Non-pigmented ciliary epithelial cell (primary cell): ENCODE results near the gene ANOS1.
"Not testable (repeated sequence)": the region's sequence is repeated elsewhere in the genome, so short reads cannot be mapped to it uniquely, and the experiment has no call there.

Experiments used
- DNase-seq: peaks from one replicate; pipeline ENCODE4 v3.0.0-alpha.2; 2010; ENCODE audit warnings: low read depth

Gene ANOS1

DNA sequence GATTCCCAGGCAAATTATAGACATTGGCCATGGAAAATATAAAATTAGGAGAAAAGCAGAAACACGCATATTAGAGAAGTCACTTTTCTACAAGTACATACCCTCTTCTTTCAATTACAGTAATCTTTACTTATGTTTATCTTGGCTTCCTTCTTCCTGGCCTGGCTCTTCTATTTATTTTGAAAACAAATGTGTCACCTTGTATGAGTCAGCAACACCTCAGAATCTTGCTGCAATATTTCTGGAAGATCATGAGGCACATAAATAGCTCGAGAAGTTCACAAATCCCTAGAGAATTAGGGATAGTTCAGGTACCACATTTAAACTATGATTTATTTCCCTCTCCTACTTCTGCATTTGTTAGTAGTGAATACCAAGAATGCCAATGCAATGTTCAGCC is 124.6 kb downstream of the ANOS1 start:
- DNase-seq = peak; percentile 23

DNA sequence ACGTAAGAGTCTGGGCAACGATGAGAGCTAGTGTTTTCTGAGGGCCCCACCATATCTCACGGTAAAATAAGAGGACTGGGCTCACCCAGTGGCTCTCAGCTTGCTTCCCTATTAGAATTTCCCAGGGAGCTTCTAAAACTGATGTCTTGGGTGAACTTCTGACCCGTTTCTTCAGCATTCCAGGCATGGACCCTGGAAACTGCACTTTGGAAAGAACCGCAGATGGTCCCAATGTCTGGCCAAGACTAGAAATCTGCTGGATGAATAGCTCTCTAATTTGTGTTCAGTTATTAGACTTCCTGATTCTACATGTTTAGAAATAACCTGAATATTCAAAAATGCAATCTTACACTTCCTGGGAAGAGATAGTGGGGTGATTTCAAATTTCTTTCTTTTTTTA is 127.8 kb downstream of the ANOS1 start:
- no peak for DNase-seq

DNA sequence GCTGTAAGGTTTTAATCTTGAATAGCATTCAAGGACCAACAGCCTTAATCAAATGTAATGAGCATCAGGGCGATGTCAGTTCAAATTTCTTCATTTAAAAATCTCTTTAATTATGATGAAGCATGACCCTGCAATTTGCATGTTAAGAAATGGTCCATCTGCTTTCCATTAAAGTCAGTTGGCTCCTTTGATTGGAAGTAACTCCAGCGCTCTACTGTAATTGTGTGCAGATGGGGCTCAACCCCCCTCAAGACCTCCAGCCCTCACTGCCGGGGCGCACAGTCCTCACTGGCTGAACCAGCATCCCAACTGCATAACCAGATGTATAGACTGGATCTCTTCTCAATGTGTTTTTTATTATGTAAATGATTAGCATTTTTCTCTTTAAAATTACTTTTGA is 140.4 kb downstream of the ANOS1 start:
- no peak for DNase-seq

DNA sequence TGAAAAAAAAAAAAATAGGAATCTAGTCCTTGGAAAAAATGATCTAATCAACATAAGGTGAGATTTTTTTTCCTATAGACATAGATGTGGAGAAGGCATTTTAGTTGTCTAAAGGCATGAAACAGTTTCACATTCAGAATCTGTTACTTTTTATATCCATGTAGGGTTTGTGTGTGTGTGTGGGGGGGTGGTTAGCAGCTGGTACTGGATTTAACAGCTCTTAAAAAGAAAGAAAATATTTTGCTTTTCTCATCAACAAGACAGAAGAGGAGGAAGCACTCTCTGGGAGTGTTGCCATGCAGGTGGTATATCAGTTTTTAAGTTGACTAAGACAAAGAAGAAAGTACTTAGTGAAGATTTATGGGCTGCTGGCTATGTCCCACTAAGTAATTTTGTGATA is 145.0 kb downstream of the ANOS1 start:
- DNase-seq = no peak

DNA sequence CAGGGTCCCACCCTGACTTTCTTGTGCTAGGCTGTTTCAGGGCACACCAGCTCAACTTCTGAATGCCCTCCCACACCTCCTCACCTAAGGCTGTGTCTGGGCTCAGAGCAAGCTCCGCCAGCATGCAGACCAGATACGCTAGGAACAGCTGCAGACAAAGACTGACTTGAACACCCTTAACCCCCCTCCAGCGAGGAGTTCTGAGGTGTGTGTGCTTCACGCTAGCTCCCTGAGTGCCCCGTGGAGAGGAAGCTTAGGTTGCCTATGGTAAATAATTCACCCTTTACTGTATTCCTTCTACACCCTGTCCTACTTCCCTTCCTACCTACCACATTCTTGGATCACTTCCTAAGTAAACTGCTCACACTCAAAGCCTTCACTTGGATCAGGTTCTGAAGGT is 152.3 kb downstream of the ANOS1 start:
- DNase-seq = no peak

DNA sequence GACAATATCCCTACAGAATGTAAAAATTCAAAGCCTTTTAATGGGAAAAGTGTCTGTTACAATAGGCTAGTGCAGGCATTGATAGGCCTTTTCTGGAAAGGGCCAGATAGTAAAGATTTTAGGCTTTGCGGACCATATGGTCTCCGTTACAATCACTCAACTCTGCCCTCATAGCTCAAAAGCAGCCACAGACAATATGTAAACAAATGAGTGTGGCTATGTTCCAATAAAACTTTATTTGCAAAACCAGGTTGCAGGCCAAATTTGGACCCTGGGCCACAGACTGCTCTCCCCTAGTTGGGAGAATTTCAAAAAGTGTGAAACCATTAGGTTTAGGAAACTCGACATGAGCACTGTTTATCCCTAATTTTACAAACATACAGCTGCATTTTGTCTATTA is 155.1 kb downstream of the ANOS1 start:
- DNase-seq = no peak

DNA sequence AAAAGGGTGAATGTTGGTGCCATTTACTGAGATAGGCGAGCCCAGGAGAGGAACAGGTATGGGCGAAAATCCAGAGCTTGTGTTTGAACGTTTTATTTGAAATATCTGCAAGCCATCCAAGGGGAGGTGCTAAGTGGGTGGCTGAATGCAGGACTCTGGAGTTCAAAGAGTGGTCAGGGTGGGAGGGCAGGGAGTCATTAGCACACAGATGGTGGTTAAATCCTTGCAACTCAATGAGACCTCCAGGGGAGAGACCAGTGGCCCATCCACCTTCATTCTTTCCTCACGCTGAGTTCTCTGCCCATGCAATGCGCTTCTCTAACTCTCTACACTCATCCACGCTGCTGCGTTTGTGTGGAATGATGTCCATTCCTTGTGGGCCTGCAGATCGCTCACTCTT is 166.2 kb downstream of the ANOS1 start:
- DNase-seq = no peak

DNA sequence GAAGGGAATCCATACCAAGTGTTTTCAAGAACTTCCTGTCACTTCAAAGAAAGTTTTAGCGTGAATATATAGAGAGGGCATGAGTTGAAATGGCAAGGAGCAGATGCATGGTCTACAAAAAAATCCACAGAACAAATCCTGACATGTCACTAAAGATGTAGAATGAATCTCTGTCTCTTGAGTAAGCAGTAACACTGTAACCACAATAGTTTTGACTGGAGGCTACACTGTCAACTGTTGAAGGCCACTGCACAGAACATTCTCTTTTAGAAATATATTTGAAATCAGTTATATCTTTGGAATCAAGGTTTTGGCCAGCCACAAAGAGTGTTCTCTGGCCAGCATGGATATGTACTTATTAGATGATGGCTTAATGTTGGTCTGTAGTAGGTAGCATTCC is 183.5 kb downstream of the ANOS1 start:
- no peak for DNase-seq

DNA sequence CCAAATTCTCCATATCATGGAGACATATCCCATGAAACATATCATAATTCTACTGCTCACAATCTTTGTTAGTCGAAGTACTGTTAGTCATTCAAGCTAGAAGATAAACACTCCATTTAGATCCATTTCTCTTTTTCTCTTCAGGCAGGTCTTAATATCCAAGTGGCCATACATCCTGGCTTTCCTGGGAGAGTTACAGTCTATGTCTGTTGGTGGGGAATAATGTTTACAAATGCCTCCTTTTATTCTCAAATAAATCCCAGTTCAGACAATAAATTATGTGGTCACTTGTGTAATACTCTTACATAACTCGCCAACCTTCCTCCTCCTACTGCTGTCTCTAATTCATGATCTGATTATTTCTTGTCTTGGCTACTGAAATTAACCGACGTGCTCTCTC is 185.2 kb downstream of the ANOS1 start:
- no peak for DNase-seq

DNA sequence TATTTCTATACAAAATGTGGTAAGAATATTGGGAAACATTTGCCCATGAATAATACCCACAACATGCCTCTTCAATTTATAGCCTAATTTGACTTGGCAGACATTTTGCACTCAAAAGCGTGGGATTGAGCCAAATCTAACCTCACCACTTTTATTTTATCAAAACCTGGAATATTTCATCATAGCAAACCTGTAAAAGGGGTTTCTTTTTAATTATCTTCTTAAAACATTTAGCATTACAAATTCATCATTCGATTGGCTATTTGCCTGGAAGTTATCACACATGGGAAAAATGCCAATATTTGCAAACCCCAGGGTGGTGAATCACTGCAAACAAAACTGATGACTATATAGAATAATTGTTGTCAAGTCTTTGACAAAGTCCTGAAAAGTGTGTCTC is 211.1 kb downstream of the ANOS1 start:
- no peak for DNase-seq

DNA sequence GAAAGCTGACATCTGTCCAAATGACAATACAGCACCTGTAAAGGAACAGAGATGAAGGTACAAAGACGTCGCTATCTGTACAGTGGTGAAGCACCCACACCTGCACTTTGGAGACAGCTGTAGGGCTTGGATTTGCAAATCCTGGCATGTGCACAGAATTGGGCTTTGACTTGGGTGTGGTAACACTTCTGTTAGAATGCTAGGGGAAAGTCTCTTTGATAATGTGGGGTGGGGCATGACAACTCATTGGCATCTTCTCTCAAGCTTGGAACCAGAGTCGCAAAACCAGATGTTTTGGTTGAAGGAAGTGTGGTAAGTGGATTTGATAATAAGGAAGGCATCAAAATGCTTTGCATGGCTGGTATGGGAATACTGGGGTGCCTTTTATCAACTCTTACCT is 211.8 kb downstream of the ANOS1 start:
- DNase-seq = no peak

DNA sequence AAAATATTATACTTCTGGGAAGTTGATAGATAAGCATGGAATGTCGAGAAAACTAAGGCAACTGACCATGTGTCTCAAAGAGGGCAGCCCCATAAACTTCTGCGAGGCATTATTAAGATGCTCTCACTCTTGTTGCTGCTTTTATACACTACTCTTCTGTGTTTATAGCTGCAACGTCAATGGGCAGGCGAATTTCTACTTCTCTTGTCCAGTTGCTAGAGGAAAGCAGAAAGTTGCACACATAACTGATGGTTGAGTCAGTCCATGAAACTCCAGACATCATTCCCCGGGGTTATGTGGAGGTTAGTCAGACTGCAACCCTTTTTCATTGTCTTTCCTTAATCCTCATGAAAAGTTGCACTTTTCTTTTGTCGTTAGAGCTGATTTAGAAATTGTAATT is 227.5 kb downstream of the ANOS1 start:
- peak; percentile 68 for DNase-seq

DNA sequence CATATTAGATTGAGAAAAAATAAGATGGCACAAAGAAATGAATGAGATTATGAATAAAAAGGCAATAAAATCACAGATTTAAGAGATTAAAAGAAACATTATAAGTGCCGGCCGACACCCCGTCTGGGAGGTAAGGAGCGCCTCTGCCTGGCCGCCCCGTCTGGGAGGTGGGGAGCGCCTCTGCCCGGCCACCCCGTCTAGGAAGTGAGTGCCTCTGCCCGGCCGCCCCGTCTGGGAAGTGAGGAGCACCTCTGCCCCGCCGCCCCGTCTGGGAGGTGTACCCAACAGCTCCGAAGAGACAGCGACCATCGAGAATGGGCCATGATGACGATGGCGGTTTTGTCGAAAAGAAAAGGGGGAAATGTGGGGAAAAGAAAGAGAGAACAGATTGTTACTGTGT is 229.8 kb downstream of the ANOS1 start:
- DNase-seq = not testable (repeated sequence)

DNA sequence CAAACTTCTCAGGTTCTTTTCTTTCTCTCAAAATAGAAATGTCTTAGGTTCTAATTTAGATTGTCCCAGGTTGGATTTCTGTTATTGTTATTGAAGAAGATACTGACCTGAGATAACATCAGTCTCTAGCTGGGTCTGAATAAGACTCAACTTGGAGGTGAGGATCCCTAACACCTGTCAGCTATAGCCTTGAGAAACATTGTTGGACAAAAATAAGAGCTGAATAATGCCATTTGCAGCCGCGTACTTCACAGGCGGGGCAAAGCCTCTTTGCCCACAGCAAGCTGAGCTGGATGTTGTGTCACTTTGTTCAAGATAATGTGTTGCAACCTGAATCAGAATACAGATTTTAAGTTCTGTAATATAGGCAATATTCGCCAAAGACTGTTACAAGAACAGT is 231.7 kb downstream of the ANOS1 start:
- no peak for DNase-seq

DNA sequence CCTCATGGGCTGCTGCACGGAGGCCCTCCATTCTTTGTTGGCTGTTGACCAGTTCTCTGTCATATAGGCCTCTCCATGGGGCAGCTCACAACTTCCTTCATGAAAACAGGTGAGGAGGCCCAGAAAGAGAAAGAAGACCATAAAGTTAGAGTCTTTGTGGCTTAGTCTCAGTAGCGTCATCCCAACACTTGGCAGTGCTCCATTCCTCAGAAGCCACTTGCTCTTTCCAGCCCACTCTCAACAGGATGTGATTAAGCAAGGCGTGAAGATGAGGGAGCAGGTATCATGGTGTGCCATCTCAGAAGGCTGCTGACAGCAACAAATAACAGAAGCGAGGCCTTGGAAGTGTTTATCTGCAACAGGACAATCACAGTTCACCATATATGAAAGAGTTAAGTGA is 236.9 kb downstream of the ANOS1 start:
- DNase-seq = not testable (repeated sequence)

DNA sequence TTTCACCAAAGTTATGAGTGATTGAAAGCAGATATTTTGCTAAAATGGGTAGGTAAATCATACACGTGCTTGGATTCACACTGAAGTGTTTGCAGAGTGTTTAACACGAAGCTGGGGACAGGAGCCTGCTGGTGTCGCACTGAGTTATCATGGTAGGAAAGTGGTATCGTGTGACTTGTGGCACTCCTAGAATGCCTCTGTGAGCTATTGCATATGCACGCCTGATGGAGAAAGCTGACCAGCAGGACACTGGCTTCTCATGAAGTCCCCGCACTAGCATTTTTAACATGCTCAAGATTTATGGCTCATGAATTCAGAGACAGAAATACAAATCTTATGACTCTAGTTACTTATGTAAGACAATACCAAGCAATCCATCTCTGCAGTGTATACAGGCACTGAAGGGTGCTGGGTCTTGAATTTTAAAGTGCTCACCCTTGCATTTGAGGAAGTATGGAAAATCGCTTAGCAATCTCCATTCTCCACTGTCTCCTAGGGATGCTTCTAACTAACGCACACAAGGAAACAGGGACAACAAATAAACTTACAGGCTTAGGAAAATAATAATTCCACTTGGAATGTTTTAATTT is 247.5 kb downstream of the ANOS1 start:
- no peak for DNase-seq
